NCI-H2196 (cell line): Measurements from ENCODE around the gene TOB2.
"Not testable (repeated sequence)": the region's sequence is repeated elsewhere in the genome, so short reads cannot be mapped to it uniquely, and the experiment has no call there.

Source experiments
- DNase-seq: peaks from one replicate; lab custom pipeline; 2025; ENCODE audit not compliant: unreplicated experiment; lab: John Stamatoyannopoulos, UW

Gene TOB2

GRCh38 chr22:41468381-41469217 is 22.0 kb upstream of the TOB2 start, which contains the start of the genes ACO2 and PHF5A:
ACO2 (plus strand) TSS chr22:41469117; CDS start chr22:41469147, 30 bp downstream.
PHF5A (minus strand) TSS chr22:41468692; CDS start chr22:41468653, 39 bp downstream.
- peak; percentile 96 for DNase-seq

GRCh38 chr22:41461901-41462300 is 15.3 kb upstream of the TOB2 start:
- DNase-seq, result no peak

- DNase-seq, result peak; percentile 31
These were observed 13.5 kb upstream of the TOB2 start for GRCh38 chr22:41460071-41460470.

- no peak for DNase-seq
These were observed 12.8 kb upstream of the TOB2 start for GRCh38 chr22:41459431-41459830.

- no peak for DNase-seq
These were observed 11.6 kb upstream of the TOB2 start for GRCh38 chr22:41458161-41458728.

GRCh38 chr22:41448189-41448808 is 1.7 kb upstream of the TOB2 start:
- peak; percentile 97 for DNase-seq

- DNase-seq, result peak; percentile 62
These were observed 1.0 kb upstream of the TOB2 start for GRCh38 chr22:41447435-41448188.

GRCh38 chr22:41446057-41446501 is 522 bp downstream of the TOB2 start:
- DNase-seq, result no peak

- peak; percentile 44 for DNase-seq
These were observed 1.2 kb downstream of the TOB2 start for GRCh38 chr22:41445129-41446056.

- peak; percentile 95 for DNase-seq
These were observed 2.1 kb downstream of the TOB2 start for GRCh38 chr22:41444360-41445128.

- no peak for DNase-seq
These were observed 4.3 kb downstream of the TOB2 start for GRCh38 chr22:41442240-41442792.

GRCh38 chr22:41440511-41440910 is 6.1 kb downstream of the TOB2 start:
- DNase-seq, result not testable (repeated sequence)

GRCh38 chr22:41437198-41437597 is 9.4 kb downstream of the TOB2 start:
- no peak for DNase-seq

- DNase-seq, result no peak
These were observed 10.1 kb downstream of the TOB2 start for GRCh38 chr22:41436322-41437113.

- DNase-seq, result no peak
These were observed 11.0 kb downstream of the TOB2 start for GRCh38 chr22:41435560-41435959.

- not testable (repeated sequence) for DNase-seq
These were observed 12.1 kb downstream of the TOB2 start for GRCh38 chr22:41434361-41435003.

- DNase-seq, result not testable (repeated sequence)
These were observed 13.1 kb downstream of the TOB2 start for GRCh38 chr22:41433480-41433879.

- DNase-seq, result no peak
These were observed 14.9 kb downstream of the TOB2 start for GRCh38 chr22:41431656-41432055.
